Measurements from ENCODE around the gene FREM1.

GRCh38 chr9:14687042-14687719, 223.0 kb downstream of the FREM1 start:
- TF ChIP-seq CTCF (conservative IDR thresholded peaks at IDR 0.05; ENCODE audit: low read length) = no peak
- no peak for TF ChIP-seq EZH2phosphoT487 (IDR thresholded peaks at IDR 0.05; ENCODE audit: borderline replicate concordance, low read depth, low read length)

All from OCI-LY7 (cell line).